Type B pancreatic cell (in vitro differentiated cells): ENCODE data around the gene PLA2G15. TPM values are rescaled to one million over a fixed set of nuclear protein-coding genes. Genes with fewer than 3 reads are reported as not detected.
A peak's percentile ranks its signal among the peaks of the same experiment; 100 is the strongest.

ENCODE experiments used
- DNase-seq: peaks from one replicate; pipeline ENCODE4 v3.0.0; 2021; ENCODE audit warnings: mixed read lengths; ENCODE audit not compliant: unreplicated experiment; ENCODE audit errors: extremely low spot score
- H3K27ac Mint-ChIP-seq: 2 replicates; pipeline ENCODE4 v1.8.0; 2021; ENCODE audit warnings: mild to moderate bottlenecking, mixed read lengths
- H3K27me3 Mint-ChIP-seq: 2 replicates; pipeline ENCODE4 v1.8.0; 2021; ENCODE audit warnings: mixed read lengths
- H3K36me3 Mint-ChIP-seq: 2 replicates; pipeline ENCODE4 v1.8.0; 2021; ENCODE audit warnings: mixed read lengths
- H3K4me1 Mint-ChIP-seq: one replicate; pipeline ENCODE4 v1.8.0; 2021; ENCODE audit warnings: mixed read lengths; ENCODE audit not compliant: unreplicated experiment
- H3K4me3 Mint-ChIP-seq: 2 replicates; pipeline ENCODE4 v1.8.0; 2021; ENCODE audit warnings: mild to moderate bottlenecking, mixed read lengths
- H3K9me3 Mint-ChIP-seq: 2 replicates; pipeline ENCODE4 v1.8.0; 2021; ENCODE audit warnings: mixed read lengths
- CTCF ChIP-seq: fragments of 200-600 bp; sonication (generic); conservative IDR thresholded peaks from 2 replicates; pipeline ENCODE4 v1.5.0; 2021; ENCODE audit warnings: antibody characterized with exemption, mild to moderate bottlenecking
- total RNA-seq: library from RNA; stranded (reverse); gene quantifications from 2 replicates; pipeline ENCODE4 v1.2.1, GENCODE V29; 2021; ENCODE audit warnings: low replicate concordance

PLA2G15 gene
- total RNA-seq, 1 donor from 2014 or later, result 20.1 TPM

DNA sequence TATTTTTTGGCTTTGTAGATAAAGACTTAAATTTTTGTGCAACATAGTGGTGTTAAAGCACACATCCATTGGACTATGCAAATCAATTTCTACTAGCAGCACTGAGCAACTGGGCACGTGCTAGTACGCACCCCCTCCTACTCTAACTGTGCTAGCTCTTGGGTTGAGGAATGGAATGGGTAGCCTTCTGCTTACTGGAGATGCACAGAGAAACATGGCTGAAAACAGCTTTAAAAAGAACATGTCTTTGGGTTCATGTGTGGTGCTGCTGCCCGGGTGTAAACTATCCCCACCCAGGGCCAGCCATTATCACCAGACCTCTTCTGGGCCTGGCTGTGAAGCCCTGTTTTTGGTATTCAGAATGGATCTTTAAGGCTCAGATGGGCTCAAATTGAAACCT, 16.5 kb upstream of the PLA2G15 start:
- no peak overlapping the region for H3K4me3 Mint-ChIP-seq
- H3K4me1 Mint-ChIP-seq, result peaks cover 10% of the 10 kb centered on the region
- DNase-seq, result no peak
- peaks cover 5% of the 10 kb centered on the region for H3K27me3 Mint-ChIP-seq
- H3K36me3 Mint-ChIP-seq, result peaks cover 8% of the 10 kb centered on the region
- no peak for TF ChIP-seq CTCF
- H3K9me3 Mint-ChIP-seq, result no peaks in the 10 kb centered on the region
- H3K27ac Mint-ChIP-seq, result no peak overlapping the region

DNA sequence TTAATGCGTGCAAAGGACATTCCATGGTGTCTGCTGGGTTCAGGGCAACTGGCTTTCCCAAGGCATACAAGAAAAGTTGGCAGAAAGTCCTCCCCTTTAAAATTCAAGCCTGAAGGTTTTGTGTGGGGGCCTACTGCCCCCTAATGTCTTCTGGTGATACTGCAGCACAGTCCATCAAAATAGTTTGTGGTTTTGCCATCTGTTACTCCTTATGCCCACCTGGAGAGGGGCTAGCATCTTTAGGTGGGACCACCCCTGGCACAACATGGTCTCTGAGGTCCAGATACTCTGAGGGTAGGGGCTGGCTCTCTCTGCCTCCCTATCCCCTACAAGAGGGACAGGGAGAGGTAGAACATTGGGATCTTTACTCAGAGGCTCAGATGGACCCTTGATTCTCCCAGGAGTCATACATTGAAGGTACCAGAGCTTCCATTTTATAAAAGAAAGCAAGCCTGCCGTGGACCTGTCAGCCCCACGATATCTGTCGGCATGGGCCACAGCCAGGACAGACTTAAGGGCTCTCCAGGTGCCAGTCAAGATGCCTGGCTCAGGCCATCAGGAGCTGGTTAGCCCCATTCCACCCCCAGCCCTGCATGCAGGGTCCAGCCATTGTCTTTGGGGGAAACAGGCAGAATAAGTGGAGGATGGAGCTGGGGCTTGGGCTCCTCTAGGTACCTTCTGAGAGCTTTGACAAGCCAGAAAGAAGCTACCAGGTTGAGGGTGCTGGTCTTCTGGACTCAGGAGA, 15.6 kb upstream of the PLA2G15 start:
- no peak overlapping the region for H3K4me3 Mint-ChIP-seq
- peak; percentile 62 for DNase-seq
- H3K36me3 Mint-ChIP-seq, result peaks cover 9% of the 10 kb centered on the region
- H3K9me3 Mint-ChIP-seq, result no peaks in the 10 kb centered on the region
- peak overlapping the region; percentile 53 for H3K27ac Mint-ChIP-seq
- H3K4me1 Mint-ChIP-seq, result peaks cover 11% of the 10 kb centered on the region
- H3K27me3 Mint-ChIP-seq, result peaks cover 15% of the 10 kb centered on the region
- TF ChIP-seq CTCF, result peak; percentile 88

GRCh38 chr16:68230176-68230571, 15.0 kb upstream of the PLA2G15 start:
- H3K4me3 Mint-ChIP-seq, result no peak overlapping the region
- H3K9me3 Mint-ChIP-seq, result no peaks in the 10 kb centered on the region
- no peak overlapping the region for H3K27ac Mint-ChIP-seq
- peaks cover 20% of the 10 kb centered on the region for H3K27me3 Mint-ChIP-seq
- no peak for TF ChIP-seq CTCF
- H3K36me3 Mint-ChIP-seq, result peaks cover 11% of the 10 kb centered on the region
- DNase-seq, result no peak
- H3K4me1 Mint-ChIP-seq, result peaks cover 14% of the 10 kb centered on the region

DNA sequence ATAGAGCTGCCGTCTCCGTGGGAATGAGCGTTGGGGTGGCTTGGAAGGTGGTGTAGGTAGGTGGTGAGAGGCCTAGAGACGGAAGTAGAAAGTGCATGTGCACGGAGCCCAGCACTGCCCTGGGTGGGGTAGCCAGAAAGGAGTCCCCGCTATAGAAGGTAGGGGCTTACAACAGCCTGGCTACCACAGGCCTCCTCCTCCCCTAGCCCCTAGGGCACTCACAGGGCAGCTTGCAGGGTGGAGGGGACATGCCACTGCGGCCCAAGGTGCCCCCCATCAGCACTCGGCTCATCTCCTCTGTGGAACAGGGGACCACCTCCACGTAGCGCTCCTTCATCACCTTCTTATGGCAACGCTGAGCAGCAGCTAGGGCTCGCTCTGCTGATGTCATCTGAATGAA, 14.2 kb upstream of the PLA2G15 start:
- no peak for TF ChIP-seq CTCF
- Mint-ChIP-seq H3K36me3 (peaks cover 11% of the 10 kb centered on the region), H3K9me3 (no peaks in the 10 kb centered on the region), H3K27me3 (peaks cover 25% of the 10 kb centered on the region), H3K4me1 (peaks cover 14% of the 10 kb centered on the region), H3K4me3 (no peak overlapping the region), H3K27ac (peak overlapping the region; percentile 83)
- no peak for DNase-seq

DNA sequence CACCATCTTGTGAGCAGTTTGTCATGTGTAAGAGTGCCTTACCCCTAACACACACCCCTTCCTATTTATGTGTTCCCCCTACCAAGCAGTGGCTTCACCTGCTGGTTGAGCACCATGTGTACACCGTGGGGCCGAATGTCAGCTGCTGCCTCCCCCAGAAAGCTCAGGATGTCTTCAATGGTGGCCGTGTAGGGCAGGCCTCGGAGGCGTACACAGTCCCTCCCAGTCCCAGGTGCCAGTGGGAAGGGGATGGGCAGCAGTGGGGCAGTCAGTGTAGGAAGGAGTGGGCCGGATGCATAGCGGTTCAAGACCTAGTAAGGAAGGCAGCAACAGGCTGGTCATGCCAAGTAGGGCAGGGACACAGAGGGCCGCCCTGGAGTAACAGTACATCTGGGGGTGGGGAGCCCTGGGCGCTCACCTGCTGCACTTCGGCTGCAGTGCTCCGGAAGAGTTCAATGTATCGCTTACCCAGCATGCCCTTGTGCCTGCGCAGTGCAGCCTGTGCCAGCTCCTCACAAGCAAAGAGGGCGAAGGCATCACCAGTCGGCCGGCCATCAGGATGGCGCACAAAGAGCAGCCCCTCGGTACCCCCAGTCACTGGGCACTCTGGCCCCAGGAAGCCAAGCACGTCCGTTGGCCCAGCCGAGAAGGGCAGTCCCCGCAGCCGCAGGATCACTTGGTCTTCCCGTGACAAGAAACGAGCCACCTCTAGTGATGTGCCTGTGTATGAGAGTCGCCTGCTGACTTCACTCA, 13.6 kb upstream of the PLA2G15 start:
- Mint-ChIP-seq H3K4me3 (no peak overlapping the region), H3K27me3 (peaks cover 29% of the 10 kb centered on the region), H3K9me3 (no peaks in the 10 kb centered on the region), H3K4me1 (peaks cover 14% of the 10 kb centered on the region), H3K36me3 (peaks cover 11% of the 10 kb centered on the region), H3K27ac (no peak overlapping the region)
- no peak for TF ChIP-seq CTCF
- no peak for DNase-seq
